K562 (cell line): ENCODE results near the gene ZBTB39. TPM values are rescaled to one million over a fixed set of nuclear protein-coding genes. Genes with fewer than 3 reads are reported as not detected.

ENCODE experiments used
- CHD7 ChIP-seq: fragments of 200-600 bp; sonication (generic); IDR thresholded peaks from one replicate; pipeline ENCODE4 v1.6.1; 2012; ENCODE audit warnings: mild to moderate bottlenecking, low read depth, low read length, inconsistent platforms
- DIDO1 ChIP-seq: fragments of 450-650 bp; IDR thresholded peaks from 2 replicates; pipeline ENCODE4 v1.6.1; 2016; ENCODE audit warnings: low read depth, missing biosample characterization, missing genetic modification characterization
- E2F8 ChIP-seq: fragments of 450-650 bp; IDR thresholded peaks from 2 replicates; pipeline ENCODE4 v1.7.1; 2018; ENCODE audit warnings: mild to moderate bottlenecking, low read depth; ENCODE audit not compliant: partially characterized antibody
- ESRRA ChIP-seq: fragments of 450-650 bp; IDR thresholded peaks from 2 replicates; pipeline ENCODE4 v1.6.1; 2014; ENCODE audit warnings: low read depth, mild to moderate bottlenecking, moderate library complexity, borderline replicate concordance
- FOXJ3 ChIP-seq: sonication (generic); formaldehyde crosslinking; IDR thresholded peaks from 2 replicates; pipeline ENCODE4 v1.4.0; 2020; ENCODE audit warnings: mild to moderate bottlenecking, missing genetic modification reagents
- NCOA6 ChIP-seq: fragments of 450-650 bp; IDR thresholded peaks from 2 replicates; pipeline ENCODE4 v1.6.1; 2017; ENCODE audit warnings: mild to moderate bottlenecking
- NUFIP1 ChIP-seq: fragments of 450-650 bp; IDR thresholded peaks from 2 replicates; pipeline ENCODE4 v1.6.1; 2018; ENCODE audit not compliant: partially characterized antibody
- POLR2AphosphoS5 ChIP-seq: IDR thresholded peaks from 2 replicates; pipeline ENCODE4 v1.6.1; 2011; ENCODE audit warnings: mild to moderate bottlenecking, low read depth, low read length, moderate library complexity; ENCODE audit not compliant: control insufficient read depth, insufficient read depth
- POLR2G ChIP-seq: fragments of 200-400 bp; formaldehyde crosslinking; IDR thresholded peaks from 2 replicates; pipeline ENCODE4 v1.6.1; 2017; ENCODE audit warnings: low read depth, mild to moderate bottlenecking, antibody characterized with exemption, low read length, moderate library complexity
- PRPF4 ChIP-seq: fragments of 200-400 bp; formaldehyde crosslinking; IDR thresholded peaks from one replicate; pipeline ENCODE4 v1.6.1; 2017; ENCODE audit warnings: low read length, low read depth, mild to moderate bottlenecking; ENCODE audit not compliant: insufficient read depth, poor library complexity, severe bottlenecking
- RCOR1 ChIP-seq, 2 experiments: IDR thresholded peaks; 2 replicates each; pipeline ENCODE4 v1.6.1; 2012; ENCODE audit warnings: low read depth in 2 of 2, low read length in 2 of 2, borderline replicate concordance in 1 of 2, improper control_type of control experiment in 1 of 2
- RFX7 ChIP-seq: fragments of 250-450 bp; sonication (Bioruptor Pico); IDR thresholded peaks from 2 replicates; pipeline ENCODE4 v1.5.1; 2021; ENCODE audit warnings: mild to moderate bottlenecking
- SNIP1 ChIP-seq: fragments of 450-650 bp; IDR thresholded peaks from 2 replicates; pipeline ENCODE4 v1.7.1; 2017; ENCODE audit warnings: low read depth, mild to moderate bottlenecking
- polyA plus RNA-seq, 8 experiments: library from polyadenylated mRNA; depleted of rRNA in 4 of 8; stranded (reverse) in 5 of 8; unstranded in 3 of 8; fragments of >200 nt; fragmentation: Nextera tagmentation in 2 of 8; fragmentation: Illumina TruSeq in 1 of 8; extraction: Ambion mirVana in 2 of 8; extraction: Trizol in 1 of 8; gene quantifications; 2 replicates each; pipeline versions ENCODE4 v1.2.1 to v1.2.3, GENCODE V29; 2011 to 2014; ENCODE audit warnings: inconsistent platforms in 1 of 8, missing spikeins in 1 of 8
- total RNA-seq, 7 experiments: library from RNA; depleted of rRNA in 6 of 7; stranded (reverse); fragments of >200 nt in 6 of 7; fragmentation: Illumina TruSeq in 2 of 7; extraction: Trizol in 2 of 7; gene quantifications; 2 replicates each; pipeline versions ENCODE4 v1.2.1 to v1.2.3, GENCODE V29; 2011 to 2021; ENCODE audit warnings: low replicate concordance in 1 of 7

ZBTB39 gene
- total and polyA plus RNA-seq, 9 of the 15 experiments (the other 6 are each of a cell fraction or from before 2014, with no cell fraction given): 3.3 to 13.3 (median 8.6) TPM

- TF ChIP-seq E2F8: no peak
- TF ChIP-seq NUFIP1: no peak
- TF ChIP-seq RCOR1 (IDR thresholded peaks at IDR 0.05; ENCODE audit: borderline replicate concordance in 1 of 2, low read depth in 2 of 2, low read length in 2 of 2): no peak
- no peak for TF ChIP-seq DIDO1 (tag)
- TF ChIP-seq SNIP1: no peak
- no peak for TF ChIP-seq CHD7
- no peak for TF ChIP-seq PRPF4
- no peak for TF ChIP-seq ESRRA
- peak; percentile 62; the same call in 1 of the 2 replicates for TF ChIP-seq POLR2AphosphoS5
- TF ChIP-seq RFX7 (CRISPR knock-in tag): no peak
- no peak for TF ChIP-seq FOXJ3 (CRISPR knock-in tag)
- peak; percentile 83 for TF ChIP-seq POLR2G
- no peak for TF ChIP-seq NCOA6
Measured at GRCh38 chr12:57005980-57006808, at the start of gene ZBTB39 (continued).
